K562 (cell line): ENCODE measurements around the gene RIN3. TPM values are rescaled to one million over a fixed set of nuclear protein-coding genes. Genes with fewer than 3 reads are reported as not detected.

Experiments
- ATAC-seq: fragments of 200-7000 bp; cut with Tn5 transposase; 3 replicates; pipeline ENCODE4 v1.9.1; 2020; ENCODE audit warnings: moderate library complexity
- BruUV-seq: library from RNA; stranded (reverse); fragments of 400-500 nt; replicated peaks from 2 replicates; lab custom pipeline; 2021; lab: Mats Ljungman, UMichigan
- CTCF ChIA-PET: fragments of 300-600 bp; formaldehyde crosslinking; extraction: SDS; loops from one replicate; lab custom pipeline; 2021; ENCODE audit warnings: low intra/inter-chr PET ratio; lab: Yijun Ruan, JAX
- POLR2A ChIA-PET: fragments of 300-600, 350-650 bp; sonication (Branson Sonifier 250); formaldehyde crosslinking; extraction: SDS; loops from one replicate; lab custom pipeline; 2021; ENCODE audit warnings: antibody characterized with exemption, inconsistent platforms; lab: Yijun Ruan, JAX
- DNase-seq, 4 experiments: peaks; one replicate each; pipeline versions ENCODE4 v3.0.0 to v3.0.0-alpha.2; 2011 to 2018; ENCODE audit warnings: low spot score in 3 of 4, mixed read lengths in 3 of 4; ENCODE audit errors: extremely low read depth in 1 of 4
- FAIRE-seq: peaks from 2 replicates; lab custom pipeline; 2011; peaks lifted over from hg19 to GRCh38; lab: Jason Lieb, UNC
- H2AFZ ChIP-seq: 2 replicates; pipeline ENCODE4 v1.6.0; 2011; ENCODE audit warnings: low read depth, low read length, control low read depth, inconsistent platforms
- H3K27ac ChIP-seq: fragments of 200-600 bp; 3 replicates; pipeline ENCODE4 v1.8.0; 2011; ENCODE audit warnings: low read depth, mild to moderate bottlenecking, control low read depth, inconsistent platforms, low read length, moderate library complexity, mixed read lengths; ENCODE audit errors: extremely low read depth
- H3K27me3 ChIP-seq, 2 experiments: fragments of 300-600 bp in 1 of 2; 2 replicates in 1 of 2; 3 replicates in 1 of 2; pipeline versions ENCODE4 v1.6.0 to v1.8.0; 2011; ENCODE audit warnings: inconsistent platforms in 2 of 2, low read length in 2 of 2, mild to moderate bottlenecking in 1 of 2, mixed read lengths in 1 of 2, moderate library complexity in 1 of 2; ENCODE audit not compliant: control insufficient read depth in 2 of 2, insufficient read depth in 2 of 2
- H3K36me3 ChIP-seq: fragments of 300-600 bp; 3 replicates; pipeline ENCODE4 v1.8.0; 2011; ENCODE audit warnings: mild to moderate bottlenecking, low read length, inconsistent platforms; ENCODE audit not compliant: control insufficient read depth, insufficient read depth
- H3K4me1 ChIP-seq, 2 experiments: fragments of 200-600 bp in 1 of 2; replicated peaks in 1 of 2; 2 replicates in 1 of 2; 3 replicates in 1 of 2; pipeline versions ENCODE4 v1.5.1 to v1.8.0; 2011; ENCODE audit warnings: inconsistent platforms in 2 of 2, low read length in 2 of 2, mild to moderate bottlenecking in 1 of 2, mixed read lengths in 1 of 2, moderate library complexity in 1 of 2; ENCODE audit not compliant: control insufficient read depth in 2 of 2, insufficient read depth in 2 of 2
- H3K4me2 ChIP-seq: 2 replicates; pipeline ENCODE4 v1.6.1; 2011; ENCODE audit warnings: low read length, control low read depth, inconsistent platforms, mixed read lengths; ENCODE audit not compliant: insufficient read depth
- H3K4me3 ChIP-seq: fragments of 200-600 bp; sonication (generic), shearing (Covaris generic); 2 replicates; pipeline ENCODE4 v1.5.1; 2016; ENCODE audit warnings: control low read depth, inconsistent platforms
- H3K79me2 ChIP-seq: fragments of 200-600 bp; 3 replicates; pipeline ENCODE4 v1.8.0; 2011; ENCODE audit warnings: low read length, inconsistent platforms; ENCODE audit not compliant: control insufficient read depth, insufficient read depth
- H3K9ac ChIP-seq, 2 experiments: 2 replicates each; pipeline versions ENCODE4 v1.6.0 to v1.6.1; 2011; ENCODE audit warnings: low read depth in 2 of 2, low read length in 2 of 2, control low read depth in 1 of 2, inconsistent platforms in 1 of 2, mild to moderate bottlenecking in 1 of 2, mixed read lengths in 1 of 2; ENCODE audit not compliant: insufficient read depth in 1 of 2
- H3K9me1 ChIP-seq: one replicate; pipeline ENCODE4 v1.6.0; 2011; ENCODE audit warnings: inconsistent platforms, mild to moderate bottlenecking, low read length, moderate library complexity; ENCODE audit not compliant: control insufficient read depth, insufficient read depth
- H3K9me3 ChIP-seq: replicated peaks from 2 replicates; pipeline ENCODE4 v1.5.1; 2011; ENCODE audit warnings: low read depth, low read length, inconsistent platforms; ENCODE audit not compliant: control insufficient read depth, insufficient read depth
- H4K20me1 ChIP-seq: replicated peaks from 2 replicates; pipeline ENCODE4 v1.6.1; 2011; ENCODE audit warnings: low read length, inconsistent platforms, mixed read lengths; ENCODE audit not compliant: control insufficient read depth, insufficient read depth
- CREB3 ChIP-seq: fragments of 450-650 bp; conservative IDR thresholded peaks from 2 replicates; pipeline ENCODE4 v1.6.1; 2016; ENCODE audit warnings: missing genetic modification characterization, low read depth, mild to moderate bottlenecking, missing compliant biosample characterization, moderate library complexity
- HDAC2 ChIP-seq: fragments of 450-650 bp; IDR thresholded peaks from 2 replicates; pipeline ENCODE4 v1.6.1; 2016; ENCODE audit warnings: mild to moderate bottlenecking
- MAFF ChIP-seq: IDR thresholded peaks from 2 replicates; pipeline ENCODE4 v1.6.1; 2012; ENCODE audit warnings: low read length, improper control_type of control experiment
- MAFK ChIP-seq: IDR thresholded peaks from 2 replicates; pipeline ENCODE4 v1.6.1; 2011; ENCODE audit warnings: low read length, improper control_type of control experiment
- MCM5 ChIP-seq: fragments of 450-650 bp; IDR thresholded peaks from 2 replicates; pipeline ENCODE4 v1.6.1; 2016; ENCODE audit warnings: low read depth
- PATZ1 ChIP-seq: fragments of 250-450 bp; sonication (Bioruptor Pico); IDR thresholded peaks from 2 replicates; pipeline ENCODE4 v1.5.0; 2020; ENCODE audit warnings: mild to moderate bottlenecking, borderline replicate concordance
- SIN3A ChIP-seq, 2 experiments: fragments of 150-350 bp in 1 of 2; IDR thresholded peaks; 2 replicates each; pipeline ENCODE4 v1.6.1; 2011 to 2016; ENCODE audit warnings: borderline replicate concordance in 2 of 2, low read depth in 2 of 2, low read length in 2 of 2, mild to moderate bottlenecking in 2 of 2, moderate library complexity in 2 of 2; ENCODE audit not compliant: control insufficient read depth in 1 of 2
- SP1 ChIP-seq: sonication (generic); formaldehyde crosslinking; IDR thresholded peaks from 2 replicates; pipeline ENCODE4 v1.8.1; 2022; ENCODE audit warnings: mild to moderate bottlenecking, missing genetic modification reagents
- TARDBP ChIP-seq: fragments of 450-650 bp; IDR thresholded peaks from 2 replicates; pipeline ENCODE4 v1.6.1; 2016
- TGIF2 ChIP-seq: sonication (generic); formaldehyde crosslinking; IDR thresholded peaks from 2 replicates; pipeline ENCODE4 v1.8.1; 2022; ENCODE audit warnings: mild to moderate bottlenecking, missing genetic modification reagents, moderate library complexity
- ZNF316 ChIP-seq: fragments of 450-650 bp; IDR thresholded peaks from 2 replicates; pipeline ENCODE4 v1.6.1; 2016
- WGBS: fragments of 100-300 bp; shearing (Covaris generic); methylation state at CpG from one replicate; pipeline ENCODE4 v1.1.6; 2016; ENCODE audit warnings: low coverage, mixed read lengths; ENCODE audit not compliant: insufficient coverage; ENCODE audit errors: missing lambda C conversion rate; 5-methylcytosine and 5-hydroxymethylcytosine counted together
- in situ Hi-C: fragments of 300-500 bp; cut with MboI; formaldehyde crosslinking; loops from 4 replicates; pipeline ENCODE4 v1.15.0; 2018; ENCODE audit warnings: inconsistent platforms, mixed read lengths
- intact Hi-C: fragments of 100-400 bp; cut with micrococcal nuclease; formaldehyde crosslinking; loops from 2 replicates; pipeline ENCODE4 v1.14.2; 2022
- polyA plus RNA-seq, 8 experiments: library from polyadenylated mRNA; depleted of rRNA in 4 of 8; stranded (reverse) in 5 of 8; unstranded in 3 of 8; fragments of >200 nt; fragmentation: Nextera tagmentation in 2 of 8; fragmentation: Illumina TruSeq in 1 of 8; extraction: Ambion mirVana in 2 of 8; extraction: Trizol in 1 of 8; gene quantifications; 2 replicates each; pipeline versions ENCODE4 v1.2.1 to v1.2.3, GENCODE V29; 2011 to 2014; ENCODE audit warnings: inconsistent platforms in 1 of 8, missing spikeins in 1 of 8
- total RNA-seq, 7 experiments: library from RNA; depleted of rRNA in 6 of 7; stranded (reverse); fragments of >200 nt in 6 of 7; fragmentation: Illumina TruSeq in 2 of 7; extraction: Trizol in 2 of 7; gene quantifications; 2 replicates each; pipeline versions ENCODE4 v1.2.1 to v1.2.3, GENCODE V29; 2011 to 2021; ENCODE audit warnings: low replicate concordance in 1 of 7

Gene RIN3
- total and polyA plus RNA-seq, 9 of the 15 experiments (the other 6 are each of a cell fraction or from before 2014, with no cell fraction given): 0.01 to 0.49 (median 0.08) TPM; not detected in 5

GRCh38 chr14:92561906-92562479 lies 48.4 kb downstream of the RIN3 start:
- in situ Hi-C loops (no loop called here), intact Hi-C loops (no loop called here)
- Histone ChIP-seq H3K9me1 (no peaks in the 10 kb centered on the region), H3K4me3 (no peak overlapping the region), H2AFZ (no peak overlapping the region), H3K36me3 (no peaks in the 10 kb centered on the region), H3K27me3 (peaks cover 0 to 5% of the 10 kb centered on the region in 2 experiments; a peak in 2 of 5 replicates), H3K9me3 (no peaks in the 10 kb centered on the region), H3K4me1 (no peaks in the 10 kb centered on the region), H3K9ac (no peak overlapping the region), H4K20me1 (no peaks in the 10 kb centered on the region), H3K4me2 (no peak overlapping the region), H3K27ac (no peak overlapping the region), H3K79me2 (no peaks in the 10 kb centered on the region)
- ChIA-PET CTCF (no interaction called here), POLR2A (no interaction called here)
- DNase-seq: no peak
- FAIRE-seq: no peak
- no TSS peak for BruUV-seq
- WGBS: 4% methylated on average over 6 of the region's 6 CpGs
- ATAC-seq: no peak
- 0 out of 2 replicates have a peak, but pooled peaks have one; percentile 32 for TF ChIP-seq MAFF
- TF ChIP-seq HDAC2: no peak
- no peak for TF ChIP-seq SP1 (CRISPR knock-in tag)
- TF ChIP-seq ZNF316: peak; percentile 48; the same call in 1 of the 2 replicates
- TF ChIP-seq MAFK: 0 out of 2 replicates have a peak, but pooled peaks have one; percentile 25

- no peaks in the 10 kb centered on the region for H3K79me2 ChIP-seq
- ATAC-seq: no peak
- no peak overlapping the region for H3K4me2 ChIP-seq
- H3K36me3 ChIP-seq: no peaks in the 10 kb centered on the region
- BruUV-seq: no TSS peak
- no peak overlapping the region for H3K9ac ChIP-seq
- H3K4me3 ChIP-seq: no peak overlapping the region
- FAIRE-seq: no peak
- CTCF ChIA-PET: no interaction called here
- 0% methylated on average over 1 of the region's 1 CpG for WGBS
- no peaks in the 10 kb centered on the region for H3K9me1 ChIP-seq
- no peak overlapping the region for H3K27ac ChIP-seq
- TF ChIP-seq SIN3A (IDR thresholded peaks at IDR 0.05; ENCODE audit: borderline replicate concordance in 2 of 2, control insufficient read depth in 1 of 2, low read depth in 2 of 2, low read length in 2 of 2) (no peak), PATZ1 (CRISPR knock-in tag) (no peak), CREB3 (no peak), ZNF316 (0 out of 2 replicates have a peak, but pooled peaks have one; percentile 9), TARDBP (no peak), MCM5 (no peak), TGIF2 (no peak)
- H4K20me1 ChIP-seq: no peaks in the 10 kb centered on the region
- H3K4me1 ChIP-seq: no peaks in the 10 kb centered on the region
- H2AFZ ChIP-seq: no peak overlapping the region
- H3K9me3 ChIP-seq: no peaks in the 10 kb centered on the region
- intact Hi-C loops (no loop called here), in situ Hi-C loops (no loop called here)
- H3K27me3 ChIP-seq: no peaks in the 10 kb centered on the region; a peak in 2 of 5 replicates
- POLR2A ChIA-PET: no interaction called here
- DNase-seq: no peak
Measured at GRCh38 chr14:92563359-92563758, 49.8 kb downstream of the RIN3 start.
